Retinal pigment epithelial cell (primary cell): ENCODE results near the gene ARMC12.
"Not testable (repeated sequence)": the region's sequence is repeated elsewhere in the genome, so short reads cannot be mapped to it uniquely, and the experiment has no call there.

Source experiments
- DNase-seq: peaks from one replicate; pipeline ENCODE4 v3.0.0-alpha.2; 2010; ENCODE audit warnings: low read depth
- H3K4me3 ChIP-seq: 2 replicates; pipeline ENCODE4 v1.5.1; 2011; ENCODE audit warnings: mild to moderate bottlenecking, low read length, control low read depth, moderate library complexity
- TF ChIP-seq, protein P1 (sequence below): conservative IDR thresholded peaks from 2 replicates; pipeline ENCODE4 v1.5.1; 2011; ENCODE audit warnings: low read depth, low read length, control low read depth, inconsistent platforms

ARMC12 gene

GRCh38 chr6:35694462-35694861, 42.4 kb upstream of the ARMC12 start:
- no peak overlapping the region for H3K4me3 ChIP-seq
- TF ChIP-seq, protein P1, sequence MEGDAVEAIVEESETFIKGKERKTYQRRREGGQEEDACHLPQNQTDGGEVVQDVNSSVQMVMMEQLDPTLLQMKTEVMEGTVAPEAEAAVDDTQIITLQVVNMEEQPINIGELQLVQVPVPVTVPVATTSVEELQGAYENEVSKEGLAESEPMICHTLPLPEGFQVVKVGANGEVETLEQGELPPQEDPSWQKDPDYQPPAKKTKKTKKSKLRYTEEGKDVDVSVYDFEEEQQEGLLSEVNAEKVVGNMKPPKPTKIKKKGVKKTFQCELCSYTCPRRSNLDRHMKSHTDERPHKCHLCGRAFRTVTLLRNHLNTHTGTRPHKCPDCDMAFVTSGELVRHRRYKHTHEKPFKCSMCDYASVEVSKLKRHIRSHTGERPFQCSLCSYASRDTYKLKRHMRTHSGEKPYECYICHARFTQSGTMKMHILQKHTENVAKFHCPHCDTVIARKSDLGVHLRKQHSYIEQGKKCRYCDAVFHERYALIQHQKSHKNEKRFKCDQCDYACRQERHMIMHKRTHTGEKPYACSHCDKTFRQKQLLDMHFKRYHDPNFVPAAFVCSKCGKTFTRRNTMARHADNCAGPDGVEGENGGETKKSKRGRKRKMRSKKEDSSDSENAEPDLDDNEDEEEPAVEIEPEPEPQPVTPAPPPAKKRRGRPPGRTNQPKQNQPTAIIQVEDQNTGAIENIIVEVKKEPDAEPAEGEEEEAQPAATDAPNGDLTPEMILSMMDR, result no peak
- no peak for DNase-seq

- not testable (repeated sequence) for H3K4me3 ChIP-seq, DNase-seq
These were observed 38.4 kb upstream of the ARMC12 start for GRCh38 chr6:35698430-35698829.

GRCh38 chr6:35698858-35699257, 38.0 kb upstream of the ARMC12 start:
- DNase-seq, result no peak
- no peak overlapping the region for H3K4me3 ChIP-seq
- TF ChIP-seq, protein P1, result no peak

DNA sequence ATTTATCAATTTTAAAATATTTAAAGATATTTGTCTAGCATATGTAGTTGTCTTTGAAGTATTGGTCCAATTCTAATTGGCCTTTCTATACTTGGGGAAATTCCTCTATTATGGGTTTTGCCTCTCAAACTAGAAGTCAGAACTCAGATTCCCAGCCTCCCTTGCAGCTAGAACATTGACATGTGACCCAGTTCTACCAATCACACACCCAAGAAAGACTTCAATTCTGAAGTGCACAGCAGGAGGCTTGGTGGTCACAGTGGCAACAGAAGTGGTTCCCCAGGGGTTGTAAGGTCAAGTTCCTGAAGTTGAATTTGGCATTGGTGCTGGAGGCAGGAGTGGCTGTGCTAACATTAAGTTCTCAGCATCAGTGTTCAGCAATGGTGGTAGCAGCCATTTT, 33.3 kb upstream of the ARMC12 start:
- H3K4me3 ChIP-seq, result no peak overlapping the region
- DNase-seq, result no peak
- TF ChIP-seq, protein P1, result no peak

DNA sequence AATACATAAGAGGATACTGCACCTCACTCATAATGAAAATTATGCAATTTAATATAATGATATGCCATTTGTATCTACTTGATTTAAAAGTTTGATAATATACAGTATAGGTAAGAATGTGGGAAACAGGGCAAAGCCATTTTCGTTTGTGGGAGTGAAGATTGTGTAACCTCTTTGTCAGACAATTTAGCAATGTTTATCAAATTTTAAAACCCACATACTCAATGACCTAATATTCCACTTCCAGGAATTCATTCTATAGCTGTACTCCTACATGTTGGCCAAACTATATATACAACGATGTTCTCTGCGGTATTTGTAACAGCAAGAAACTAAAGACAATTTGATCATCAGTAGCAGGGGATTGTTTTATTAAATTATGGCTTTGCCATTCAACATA, 30.4 kb upstream of the ARMC12 start:
- TF ChIP-seq, protein P1, result no peak
- H3K4me3 ChIP-seq, result no peak overlapping the region
- DNase-seq, result no peak

DNA sequence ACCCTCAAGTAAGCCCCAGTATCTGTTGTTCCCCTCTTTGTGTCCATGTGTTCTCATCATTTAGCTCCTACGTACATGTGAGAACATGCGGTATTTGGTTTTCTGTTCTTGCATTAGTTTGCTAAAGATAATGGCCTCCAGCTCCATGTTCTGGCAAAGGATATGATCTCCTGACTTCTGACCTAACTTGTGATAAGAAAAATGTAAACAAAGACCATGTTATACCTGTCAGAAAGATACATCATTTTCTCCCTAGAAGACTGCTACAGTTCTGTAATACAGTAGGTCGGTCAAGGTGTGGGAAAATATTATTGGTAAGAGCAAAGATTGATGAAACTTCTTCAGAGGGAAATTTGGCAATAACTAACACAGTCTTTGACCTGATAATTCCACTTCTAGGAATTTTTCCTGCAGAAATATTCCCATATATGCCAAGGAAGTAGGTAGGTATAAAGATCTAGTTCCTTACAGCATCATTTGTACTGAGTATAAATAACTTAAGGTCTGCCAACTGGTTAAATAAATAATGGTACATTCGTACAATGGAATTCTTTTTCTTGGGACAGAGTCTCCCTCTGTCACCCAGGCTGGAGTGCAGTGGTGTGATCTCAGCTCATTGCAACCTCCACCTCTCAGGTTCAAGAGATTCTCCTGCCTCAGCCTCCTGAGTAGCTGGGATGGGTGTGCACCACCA, 29.0 kb upstream of the ARMC12 start:
- DNase-seq, result no peak
- TF ChIP-seq, protein P1, result no peak
- H3K4me3 ChIP-seq, result no peak overlapping the region

DNA sequence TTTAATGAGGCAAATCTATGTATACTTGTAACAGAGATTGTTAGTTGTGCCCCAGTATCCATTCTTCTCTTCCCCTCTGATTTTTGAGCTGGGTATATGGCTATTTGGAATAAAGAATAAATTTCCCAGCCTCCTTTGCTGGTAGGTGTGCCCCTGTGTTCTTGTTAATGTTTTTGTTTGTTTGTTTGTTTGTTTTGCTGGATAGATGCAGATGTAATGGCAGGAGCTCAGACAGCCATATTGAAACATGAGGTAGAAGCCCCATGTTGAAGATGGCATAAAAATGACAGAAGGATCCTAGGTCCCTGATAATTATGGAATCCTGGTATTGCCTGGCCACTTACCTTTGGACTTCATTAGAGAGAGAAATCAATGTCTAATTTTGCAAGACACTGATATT, 28.2 kb upstream of the ARMC12 start:
- DNase-seq, result no peak
- TF ChIP-seq, protein P1, result no peak
- no peak overlapping the region for H3K4me3 ChIP-seq
